K562 (cell line): Measurements from ENCODE around the gene NOC4L. TPM values are rescaled to one million over a fixed set of nuclear protein-coding genes. Genes with fewer than 3 reads are reported as not detected.
"Not testable (repeated sequence)": the region's sequence is repeated elsewhere in the genome, so short reads cannot be mapped to it uniquely, and the experiment has no call there.

Experiments
- ATAC-seq: fragments of 200-7000 bp; cut with Tn5 transposase; 3 replicates; pipeline ENCODE4 v1.9.1; 2020; ENCODE audit warnings: moderate library complexity
- BruUV-seq: library from RNA; stranded (reverse); fragments of 400-500 nt; replicated peaks from 2 replicates; lab custom pipeline; 2021; lab: Mats Ljungman, UMichigan
- CTCF ChIA-PET: fragments of 300-600 bp; formaldehyde crosslinking; extraction: SDS; loops from one replicate; lab custom pipeline; 2021; ENCODE audit warnings: low intra/inter-chr PET ratio; lab: Yijun Ruan, JAX
- POLR2A ChIA-PET: fragments of 300-600, 350-650 bp; sonication (Branson Sonifier 250); formaldehyde crosslinking; extraction: SDS; loops from one replicate; lab custom pipeline; 2021; ENCODE audit warnings: antibody characterized with exemption, inconsistent platforms; lab: Yijun Ruan, JAX
- DNase-seq, 4 experiments: peaks; one replicate each; pipeline versions ENCODE4 v3.0.0 to v3.0.0-alpha.2; 2011 to 2018; ENCODE audit warnings: low spot score in 3 of 4, mixed read lengths in 3 of 4; ENCODE audit errors: extremely low read depth in 1 of 4
- FAIRE-seq: peaks from 2 replicates; lab custom pipeline; 2011; peaks lifted over from hg19 to GRCh38; lab: Jason Lieb, UNC
- H2AFZ ChIP-seq: 2 replicates; pipeline ENCODE4 v1.6.0; 2011; ENCODE audit warnings: low read depth, low read length, control low read depth, inconsistent platforms
- H3K27ac ChIP-seq: fragments of 200-600 bp; 3 replicates; pipeline ENCODE4 v1.8.0; 2011; ENCODE audit warnings: low read depth, mild to moderate bottlenecking, control low read depth, inconsistent platforms, low read length, moderate library complexity, mixed read lengths; ENCODE audit errors: extremely low read depth
- H3K27me3 ChIP-seq, 2 experiments: fragments of 300-600 bp in 1 of 2; 2 replicates in 1 of 2; 3 replicates in 1 of 2; pipeline versions ENCODE4 v1.6.0 to v1.8.0; 2011; ENCODE audit warnings: inconsistent platforms in 2 of 2, low read length in 2 of 2, mild to moderate bottlenecking in 1 of 2, mixed read lengths in 1 of 2, moderate library complexity in 1 of 2; ENCODE audit not compliant: control insufficient read depth in 2 of 2, insufficient read depth in 2 of 2
- H3K36me3 ChIP-seq: fragments of 300-600 bp; 3 replicates; pipeline ENCODE4 v1.8.0; 2011; ENCODE audit warnings: mild to moderate bottlenecking, low read length, inconsistent platforms; ENCODE audit not compliant: control insufficient read depth, insufficient read depth
- H3K4me1 ChIP-seq, 2 experiments: fragments of 200-600 bp in 1 of 2; replicated peaks in 1 of 2; 2 replicates in 1 of 2; 3 replicates in 1 of 2; pipeline versions ENCODE4 v1.5.1 to v1.8.0; 2011; ENCODE audit warnings: inconsistent platforms in 2 of 2, low read length in 2 of 2, mild to moderate bottlenecking in 1 of 2, mixed read lengths in 1 of 2, moderate library complexity in 1 of 2; ENCODE audit not compliant: control insufficient read depth in 2 of 2, insufficient read depth in 2 of 2
- H3K4me2 ChIP-seq: 2 replicates; pipeline ENCODE4 v1.6.1; 2011; ENCODE audit warnings: low read length, control low read depth, inconsistent platforms, mixed read lengths; ENCODE audit not compliant: insufficient read depth
- H3K4me3 ChIP-seq: fragments of 200-600 bp; sonication (generic), shearing (Covaris generic); 2 replicates; pipeline ENCODE4 v1.5.1; 2016; ENCODE audit warnings: control low read depth, inconsistent platforms
- H3K79me2 ChIP-seq: fragments of 200-600 bp; 3 replicates; pipeline ENCODE4 v1.8.0; 2011; ENCODE audit warnings: low read length, inconsistent platforms; ENCODE audit not compliant: control insufficient read depth, insufficient read depth
- H3K9ac ChIP-seq, 2 experiments: 2 replicates each; pipeline versions ENCODE4 v1.6.0 to v1.6.1; 2011; ENCODE audit warnings: low read depth in 2 of 2, low read length in 2 of 2, control low read depth in 1 of 2, inconsistent platforms in 1 of 2, mild to moderate bottlenecking in 1 of 2, mixed read lengths in 1 of 2; ENCODE audit not compliant: insufficient read depth in 1 of 2
- H3K9me1 ChIP-seq: one replicate; pipeline ENCODE4 v1.6.0; 2011; ENCODE audit warnings: inconsistent platforms, mild to moderate bottlenecking, low read length, moderate library complexity; ENCODE audit not compliant: control insufficient read depth, insufficient read depth
- H3K9me3 ChIP-seq: replicated peaks from 2 replicates; pipeline ENCODE4 v1.5.1; 2011; ENCODE audit warnings: low read depth, low read length, inconsistent platforms; ENCODE audit not compliant: control insufficient read depth, insufficient read depth
- H4K20me1 ChIP-seq: replicated peaks from 2 replicates; pipeline ENCODE4 v1.6.1; 2011; ENCODE audit warnings: low read length, inconsistent platforms, mixed read lengths; ENCODE audit not compliant: control insufficient read depth, insufficient read depth
- POLR2G ChIP-seq: fragments of 200-400 bp; formaldehyde crosslinking; IDR thresholded peaks from 2 replicates; pipeline ENCODE4 v1.6.1; 2017; ENCODE audit warnings: low read depth, mild to moderate bottlenecking, antibody characterized with exemption, low read length, moderate library complexity
- RBFOX2 ChIP-seq: fragments of 200-400 bp; formaldehyde crosslinking; IDR thresholded peaks from 2 replicates; pipeline ENCODE4 v1.6.1; 2017; ENCODE audit warnings: low read depth, mild to moderate bottlenecking, low read length, moderate library complexity
- ZFP30 ChIP-seq: fragments of 250-450 bp; sonication (Bioruptor Pico); IDR thresholded peaks from 2 replicates; pipeline ENCODE4 v1.8.0; 2022; ENCODE audit warnings: moderate library complexity, mild to moderate bottlenecking, inconsistent platforms, borderline replicate concordance
- WGBS: fragments of 100-300 bp; shearing (Covaris generic); methylation state at CpG from one replicate; pipeline ENCODE4 v1.1.6; 2016; ENCODE audit warnings: low coverage, mixed read lengths; ENCODE audit not compliant: insufficient coverage; ENCODE audit errors: missing lambda C conversion rate; 5-methylcytosine and 5-hydroxymethylcytosine counted together
- in situ Hi-C: fragments of 300-500 bp; cut with MboI; formaldehyde crosslinking; loops from 4 replicates; pipeline ENCODE4 v1.15.0; 2018; ENCODE audit warnings: inconsistent platforms, mixed read lengths
- intact Hi-C: fragments of 100-400 bp; cut with micrococcal nuclease; formaldehyde crosslinking; loops from 2 replicates; pipeline ENCODE4 v1.14.2; 2022
- polyA plus RNA-seq, 8 experiments: library from polyadenylated mRNA; depleted of rRNA in 4 of 8; stranded (reverse) in 5 of 8; unstranded in 3 of 8; fragments of >200 nt; fragmentation: Nextera tagmentation in 2 of 8; fragmentation: Illumina TruSeq in 1 of 8; extraction: Ambion mirVana in 2 of 8; extraction: Trizol in 1 of 8; gene quantifications; 2 replicates each; pipeline versions ENCODE4 v1.2.1 to v1.2.3, GENCODE V29; 2011 to 2014; ENCODE audit warnings: inconsistent platforms in 1 of 8, missing spikeins in 1 of 8
- total RNA-seq, 7 experiments: library from RNA; depleted of rRNA in 6 of 7; stranded (reverse); fragments of >200 nt in 6 of 7; fragmentation: Illumina TruSeq in 2 of 7; extraction: Trizol in 2 of 7; gene quantifications; 2 replicates each; pipeline versions ENCODE4 v1.2.1 to v1.2.3, GENCODE V29; 2011 to 2021; ENCODE audit warnings: low replicate concordance in 1 of 7

The NOC4L gene
- total and polyA plus RNA-seq, 9 of the 15 experiments (the other 6 are each of a cell fraction or from before 2014, with no cell fraction given): 1.3 to 77.0 (median 20.0) TPM

- Histone ChIP-seq H2AFZ (no peak overlapping the region), H3K9ac (no peak overlapping the region)
Observed at GRCh38 chr12:132148368-132149045, 4.2 kb downstream of the NOC4L start.

GRCh38 chr12:132149526-132149925 lies 5.3 kb downstream of the NOC4L start:
- Histone ChIP-seq H3K36me3 (peaks cover 51% of the 10 kb centered on the region; the same call in 2 of the 3 replicates), H3K4me1 (peaks cover 5 to 53% of the 10 kb centered on the region in 2 experiments; a peak in 4 of 5 replicates), H3K79me2 (peaks cover 31% of the 10 kb centered on the region)
- H3K9me1 ChIP-seq, H3K27me3 ChIP-seq, H3K4me2 ChIP-seq, H3K27ac ChIP-seq, H2AFZ ChIP-seq, H4K20me1 ChIP-seq, H3K9ac ChIP-seq, in situ Hi-C loops, POLR2A ChIA-PET, H3K4me3 ChIP-seq, intact Hi-C loops, ATAC-seq, BruUV-seq, DNase-seq, FAIRE-seq, H3K9me3 ChIP-seq, CTCF ChIA-PET: not testable (repeated sequence)
- WGBS: 91% methylated on average over 8 of the region's 32 CpGs
- TF ChIP-seq RBFOX2 (0 out of 2 replicates have a peak, but pooled peaks have one; percentile 22), POLR2G (0 out of 2 replicates have a peak, but pooled peaks have one; percentile 24)

More at GRCh38 chr12:132148368-132149045, 4.2 kb downstream of the NOC4L start:
- Histone ChIP-seq H3K4me3 (no peak overlapping the region), H3K9me3 (no peaks in the 10 kb centered on the region), H3K9me1 (peaks cover 4% of the 10 kb centered on the region), H3K79me2 (peaks cover 42% of the 10 kb centered on the region), H4K20me1 (no peaks in the 10 kb centered on the region; the same call in 1 of the 2 replicates), H3K27me3 (no peaks in the 10 kb centered on the region), H3K4me2 (no peak overlapping the region), H3K27ac (no peak overlapping the region), H3K4me1 (peaks cover 5 to 46% of the 10 kb centered on the region in 2 experiments; a peak in 4 of 5 replicates), H3K36me3 (peaks cover 51% of the 10 kb centered on the region; the same call in 2 of the 3 replicates)
- ATAC-seq (no peak), FAIRE-seq (no peak), DNase-seq (no peak)
- WGBS: 93% methylated on average over 4 of the region's 41 CpGs
- TF ChIP-seq ZFP30 (CRISPR knock-in tag): no peak
- intact Hi-C loops: no loop called here
- POLR2A ChIA-PET: no interaction called here
- in situ Hi-C loops: no loop called here
- BruUV-seq: no TSS peak
- CTCF ChIA-PET: no interaction called here
